ENCODE measurements around the gene KDM8. TPM values are rescaled to one million over a fixed set of nuclear protein-coding genes. Genes with fewer than 3 reads are reported as not detected.

Gene KDM8
- total and polyA plus RNA-seq, 2 donors (not counting 1 experiment from before 2014, with no cell fraction given) = 7.5 to 37.4 TPM

DNA sequence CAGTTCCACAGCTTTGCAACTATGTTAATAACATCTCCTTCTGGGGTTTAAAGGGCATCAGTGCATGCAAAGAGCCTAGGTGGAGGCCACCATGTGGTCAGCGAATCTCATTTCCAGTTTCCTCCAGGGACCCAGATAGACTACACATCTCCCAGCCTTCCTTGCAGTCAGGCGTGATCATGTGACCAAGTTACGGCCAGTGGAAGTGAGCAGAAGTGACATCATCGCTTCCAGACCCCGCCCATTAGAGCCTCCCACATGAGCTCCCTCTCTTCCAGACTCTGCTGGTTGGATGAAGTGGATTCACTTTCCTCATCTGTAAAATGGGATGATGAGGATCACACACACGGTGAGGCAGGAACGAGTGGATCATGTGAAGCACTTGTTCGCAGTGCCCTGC is 27.4 kb upstream of the KDM8 start:
- Mint-ChIP-seq H3K9me3 (ENCODE audit: insufficient read depth) (no peaks in the 10 kb centered on the region), H3K4me3 (no peak overlapping the region), H3K4me1 (peaks cover 37% of the 10 kb centered on the region), H3K27me3 (no peaks in the 10 kb centered on the region), H3K27ac (no peak overlapping the region)
- peaks cover 36 to 52% of the 10 kb centered on the region in 2 donors for H3K4me1 ChIP-seq (ENCODE audit: control insufficient read depth in 2 of 2, insufficient read depth in 2 of 2, low read length in 2 of 2)
- ChIA-PET POLR2A (no interaction called here), CTCF (interaction anchor here (1.2 to 1.3 kb wide), 2 partner anchors 192 to 200 kb away, joined by 4 to 7 read pairs; no protein-coding TSS in a partner anchor)
- TF ChIP-seq, protein P1, sequence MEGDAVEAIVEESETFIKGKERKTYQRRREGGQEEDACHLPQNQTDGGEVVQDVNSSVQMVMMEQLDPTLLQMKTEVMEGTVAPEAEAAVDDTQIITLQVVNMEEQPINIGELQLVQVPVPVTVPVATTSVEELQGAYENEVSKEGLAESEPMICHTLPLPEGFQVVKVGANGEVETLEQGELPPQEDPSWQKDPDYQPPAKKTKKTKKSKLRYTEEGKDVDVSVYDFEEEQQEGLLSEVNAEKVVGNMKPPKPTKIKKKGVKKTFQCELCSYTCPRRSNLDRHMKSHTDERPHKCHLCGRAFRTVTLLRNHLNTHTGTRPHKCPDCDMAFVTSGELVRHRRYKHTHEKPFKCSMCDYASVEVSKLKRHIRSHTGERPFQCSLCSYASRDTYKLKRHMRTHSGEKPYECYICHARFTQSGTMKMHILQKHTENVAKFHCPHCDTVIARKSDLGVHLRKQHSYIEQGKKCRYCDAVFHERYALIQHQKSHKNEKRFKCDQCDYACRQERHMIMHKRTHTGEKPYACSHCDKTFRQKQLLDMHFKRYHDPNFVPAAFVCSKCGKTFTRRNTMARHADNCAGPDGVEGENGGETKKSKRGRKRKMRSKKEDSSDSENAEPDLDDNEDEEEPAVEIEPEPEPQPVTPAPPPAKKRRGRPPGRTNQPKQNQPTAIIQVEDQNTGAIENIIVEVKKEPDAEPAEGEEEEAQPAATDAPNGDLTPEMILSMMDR (IDR thresholded peaks at IDR 0.05) = no peak
- no peak for ATAC-seq (ENCODE audit: low read depth)
- H3K4me3 ChIP-seq (ENCODE audit: control extremely low read depth in 1 of 5, extremely low read depth in 1 of 5, insufficient read depth in 1 of 5, low read depth in 2 of 5, low read length in 4 of 5) = no peak overlapping the region
- intact Hi-C loops (cut with micrococcal nuclease) = no loop called here
- H3K36me3 ChIP-seq (replicated peaks in 1 of 2; ENCODE audit: control extremely low read depth in 1 of 2, control insufficient read depth in 1 of 2, extremely low read depth in 1 of 2, insufficient read depth in 2 of 2, low read length in 1 of 2) = no peaks in the 10 kb centered on the region
- H3K79me2 ChIP-seq (ENCODE audit: control insufficient read depth, insufficient read depth, low read length) = no peaks in the 10 kb centered on the region
- DNase-seq = no peak
- H3K27me3 ChIP-seq (replicated peaks in 1 of 4; ENCODE audit: control extremely low read depth in 1 of 4, control insufficient read depth in 3 of 4, insufficient read depth in 4 of 4, low read length in 3 of 4) = no peaks in the 10 kb centered on the region
- H2AFZ ChIP-seq (ENCODE audit: insufficient read depth, low read depth, low read length, poor library complexity, severe bottlenecking) = no peak overlapping the region
- no peak overlapping the region for H3K4me2 ChIP-seq (replicated peaks; ENCODE audit: low read depth, low read length, poor library complexity, severe bottlenecking)
- H4K20me1 ChIP-seq (ENCODE audit: control insufficient read depth, insufficient read depth, low read length, poor library complexity, severe bottlenecking) = no peaks in the 10 kb centered on the region
- H3K27ac ChIP-seq (ENCODE audit: low read length in 2 of 2) = no peak overlapping the region
- H3K9me3 ChIP-seq (ENCODE audit: control extremely low read depth in 1 of 3, control insufficient read depth in 2 of 3, insufficient read depth in 1 of 3, low read length in 2 of 3) = peaks cover 0 to 3% (median 0%) of the 10 kb centered on the region in 3 donors
- H3K9ac ChIP-seq (ENCODE audit: low read length) = no peak overlapping the region
- WGBS (ENCODE audit: insufficient coverage) = 83% methylated on average over 1 of the region's 8 CpGs

DNA sequence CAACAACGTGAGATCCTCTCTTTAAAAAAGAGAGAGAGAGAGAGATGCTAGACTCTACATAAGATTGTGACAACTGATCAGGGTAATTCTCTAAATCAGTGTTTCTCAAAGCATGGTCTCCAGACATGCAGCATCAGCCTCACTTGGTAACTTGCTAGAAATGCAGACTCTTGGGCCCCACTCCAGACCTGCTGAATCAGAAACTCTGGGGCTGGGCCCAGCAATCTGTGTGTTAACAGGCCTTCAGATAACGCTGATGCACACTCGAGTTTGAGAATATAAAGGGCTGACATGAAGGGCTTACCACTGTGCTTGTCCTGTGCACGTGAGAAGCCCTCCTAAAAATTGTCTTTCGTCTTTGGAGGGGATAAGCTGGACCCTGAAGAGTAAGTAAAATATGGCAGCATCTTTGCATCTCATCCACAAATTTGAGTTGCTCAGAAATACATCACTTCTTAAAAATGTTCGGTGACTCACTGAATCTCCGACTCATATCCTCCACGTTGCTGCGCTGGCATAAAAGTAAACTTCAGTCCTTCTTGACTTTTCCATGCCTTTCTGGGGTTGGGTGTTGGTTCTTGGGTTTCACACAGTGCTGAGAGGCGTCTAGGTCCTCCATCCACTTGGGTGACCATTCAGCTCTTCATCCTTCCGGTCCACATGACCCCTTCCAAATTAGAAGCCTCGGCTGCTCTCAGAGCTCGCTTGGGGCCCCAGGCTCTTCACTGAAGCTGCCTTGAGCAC is 26.1 kb upstream of the KDM8 start:
- Mint-ChIP-seq H3K27ac (peak overlapping the region; percentile 16), H3K4me1 (peaks cover 34% of the 10 kb centered on the region), H3K27me3 (no peaks in the 10 kb centered on the region), H3K9me3 (ENCODE audit: insufficient read depth) (no peaks in the 10 kb centered on the region), H3K4me3 (no peak overlapping the region)
- DNase-seq = no peak
- ATAC-seq (ENCODE audit: low read depth) = no peak
- no peaks in the 10 kb centered on the region for H4K20me1 ChIP-seq (ENCODE audit: control insufficient read depth, insufficient read depth, low read length, poor library complexity, severe bottlenecking)
- no peak overlapping the region for H2AFZ ChIP-seq (ENCODE audit: insufficient read depth, low read depth, low read length, poor library complexity, severe bottlenecking)
- ChIA-PET CTCF (interaction anchor here (0.5 to 5.7 kb wide), 10 partner anchors 13 to 1463 kb away, joined by 3 to 95 read pairs (median 4); no protein-coding TSS in a partner anchor), POLR2A (interaction anchor here (0.6 kb wide), 1 partner anchor 59 kb away, joined by 3 read pairs; no protein-coding TSS in a partner anchor)
- no peak overlapping the region for H3K4me2 ChIP-seq (replicated peaks; ENCODE audit: low read depth, low read length, poor library complexity, severe bottlenecking)
- no peak overlapping the region for H3K9ac ChIP-seq (ENCODE audit: low read length)
- peaks cover 36 to 50% of the 10 kb centered on the region in 2 donors for H3K4me1 ChIP-seq (ENCODE audit: control insufficient read depth in 2 of 2, insufficient read depth in 2 of 2, low read length in 2 of 2)
- intact Hi-C loops (cut with micrococcal nuclease) = no loop called here
- no peak overlapping the region for H3K27ac ChIP-seq (ENCODE audit: low read length in 2 of 2)
- no peaks in the 10 kb centered on the region for H3K9me3 ChIP-seq (ENCODE audit: control extremely low read depth in 1 of 3, control insufficient read depth in 2 of 3, insufficient read depth in 1 of 3, low read length in 2 of 3)
- no peaks in the 10 kb centered on the region for H3K27me3 ChIP-seq (replicated peaks in 1 of 4; ENCODE audit: control extremely low read depth in 1 of 4, control insufficient read depth in 3 of 4, insufficient read depth in 4 of 4, low read length in 3 of 4)
- no peak for TF ChIP-seq EZH2 (IDR thresholded peaks at IDR 0.05; ENCODE audit: borderline replicate concordance, insufficient read depth, low read depth, low read length, poor library complexity, severe bottlenecking)
- TF ChIP-seq, protein P1 (IDR thresholded peaks at IDR 0.05) = no peak
- no peaks in the 10 kb centered on the region for H3K36me3 ChIP-seq (replicated peaks in 1 of 2; ENCODE audit: control extremely low read depth in 1 of 2, control insufficient read depth in 1 of 2, extremely low read depth in 1 of 2, insufficient read depth in 2 of 2, low read length in 1 of 2)
- H3K4me3 ChIP-seq (ENCODE audit: control extremely low read depth in 1 of 5, extremely low read depth in 1 of 5, insufficient read depth in 1 of 5, low read depth in 2 of 5, low read length in 4 of 5) = no peak overlapping the region
- H3K79me2 ChIP-seq (ENCODE audit: control insufficient read depth, insufficient read depth, low read length) = no peaks in the 10 kb centered on the region
- 97% methylated on average over 8 of the region's 13 CpGs for WGBS (ENCODE audit: insufficient coverage)
